Hepatocyte (in vitro differentiated cells): ENCODE data around the gene WDR26.

Experiments used
- CTCF ChIP-seq: fragments of 200-600 bp; sonication (generic); IDR thresholded peaks from 2 replicates; pipeline ENCODE4 v1.5.1; 2016; ENCODE audit warnings: antibody characterized with exemption, mild to moderate bottlenecking; ENCODE audit not compliant: poor library complexity
- EZH2 ChIP-seq: fragments of 200-600 bp; sonication (generic); IDR thresholded peaks from 2 replicates; pipeline ENCODE4 v1.6.1; 2016; ENCODE audit warnings: antibody characterized with exemption, mild to moderate bottlenecking, borderline replicate concordance
- EZH2phosphoT487 ChIP-seq: fragments of 200-600 bp; sonication (generic); IDR thresholded peaks from one replicate; pipeline ENCODE4 v1.6.1; 2018; ENCODE audit warnings: antibody characterized with exemption, mild to moderate bottlenecking, low read depth, moderate library complexity; ENCODE audit not compliant: unreplicated experiment, severe bottlenecking

DNA sequence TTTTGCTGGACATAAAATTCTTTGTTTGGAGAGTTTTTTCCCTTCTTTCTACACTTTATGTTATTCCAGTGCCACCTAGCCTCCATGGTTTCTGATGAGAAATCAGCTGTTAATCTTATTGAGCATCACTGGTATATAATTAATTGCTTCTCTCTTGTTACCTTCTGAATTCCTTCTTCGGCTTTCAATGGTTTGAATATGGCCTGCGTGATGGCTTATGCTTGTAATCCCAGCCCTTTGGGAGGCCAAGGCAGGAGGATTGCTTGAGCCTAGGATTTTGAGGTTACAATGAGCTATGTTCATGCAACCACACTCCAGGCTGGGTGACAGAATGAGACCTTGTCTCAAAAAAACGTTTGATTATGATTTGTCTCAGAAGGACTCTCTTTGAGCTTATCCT lies 90.9 kb downstream of the WDR26 start:
- TF ChIP-seq EZH2phosphoT487: no peak
- no peak for TF ChIP-seq CTCF
- no peak for TF ChIP-seq EZH2
